ENCODE measurements around the gene LSS.

The LSS gene

GRCh38 chr21:46165098-46165497 is 63.5 kb downstream of the LSS start:
- DNase-seq: no peak

- no peak for DNase-seq
Measured at GRCh38 chr21:46163380-46163779, 65.2 kb downstream of the LSS start.

GRCh38 chr21:46161633-46162592 is 66.7 kb downstream of the LSS start:
- DNase-seq: no peak

- no peak for DNase-seq
Measured at GRCh38 chr21:46160907-46161632, 67.5 kb downstream of the LSS start.

GRCh38 chr21:46160657-46160906 is 68.0 kb downstream of the LSS start:
- no peak for DNase-seq

GRCh38 chr21:46159841-46160656 is 68.5 kb downstream of the LSS start:
- no peak for DNase-seq

- DNase-seq: no peak
Measured at GRCh38 chr21:46159390-46159789, 69.2 kb downstream of the LSS start.

GRCh38 chr21:46158666-46159300 is 69.8 kb downstream of the LSS start:
- DNase-seq: no peak

- no peak for DNase-seq
Measured at GRCh38 chr21:46157987-46158451, 70.6 kb downstream of the LSS start.

- DNase-seq: no peak
Measured at GRCh38 chr21:46157396-46157986, 71.1 kb downstream of the LSS start.

GRCh38 chr21:46156678-46157077 is 71.9 kb downstream of the LSS start:
- no peak for DNase-seq

- DNase-seq: no peak
Measured at GRCh38 chr21:46156378-46156645, 72.3 kb downstream of the LSS start.

- DNase-seq: no peak
Measured at GRCh38 chr21:46155514-46156377, 72.8 kb downstream of the LSS start, which contains the start of gene FTCD. TSS of gene FTCD (minus strand) at chr21:46155579. CDS start at chr21:46155523, 56 bp downstream.

- no peak for DNase-seq
Measured at GRCh38 chr21:46154955-46155513, 73.5 kb downstream of the LSS start.

GRCh38 chr21:46154155-46154954 is 74.2 kb downstream of the LSS start:
- DNase-seq: no peak

GRCh38 chr21:46153247-46154154 is 75.1 kb downstream of the LSS start:
- no peak for DNase-seq

GRCh38 chr21:46152927-46153246 is 75.7 kb downstream of the LSS start:
- DNase-seq: no peak

- no peak for DNase-seq
Measured at GRCh38 chr21:46151989-46152926, 76.3 kb downstream of the LSS start.

Data from DMS 273 treated with DMSO at 0.1 percent for 48 hours (cell line).